ENCODE measurements around the gene WDR6. TPM values are rescaled to one million over a fixed set of nuclear protein-coding genes. Genes with fewer than 3 reads are reported as not detected.

The WDR6 gene
- polyA plus RNA-seq, 2 of the 4 experiments (the other 2 are of a cell fraction), result 64.2 to 99.6 TPM

- ChIA-PET POLR2A (interaction anchor here (0.8 to 4.6 kb wide), 13 partner anchors 7 to 427 kb away, joined by 3 to 57 read pairs (median 6); partner anchors contain the start of genes IMPDH2, LAMB2, NCKIPSD and P4HTM), CTCF (interaction anchor here (0.6 to 30.1 kb wide), 19 partner anchors 10 to 459 kb away, joined by 3 to 385 read pairs (median 4); partner anchors contain the start of genes P4HTM, UCN2 and WDR6)
- WGBS (ENCODE audit: missing lambda C conversion rate), result 10% methylated on average over 4 of the region's 83 CpGs
- Histone ChIP-seq H3K9me3 (no peaks in the 10 kb centered on the region), H3K27ac (peak within 1 kb of the TSS; percentile 98 to 100), H3K4me1 (peaks cover 26% of the 10 kb centered on the region), H3K4me2 (peak within 1 kb of the TSS; percentile 82), H3K4me3 (peak within 1 kb of the TSS; percentile 76)
- FAIRE-seq, result no peak
- ATAC-seq, result peak; percentile 69 to 83
- DNase-seq (ENCODE audit: low read depth in 1 of 2, low spot score in 1 of 2), result peak; percentile 63 to 96
- TF ChIP-seq REST (IDR thresholded peaks at IDR 0.05) (peak; percentile 56), MAX (IDR thresholded peaks at IDR 0.05) (peak; percentile 66), MYC (IDR thresholded peaks at IDR 0.05; ENCODE audit: borderline replicate concordance, low read length) (peak; percentile 51; the same call in 1 of the 2 replicates), USF2 (IDR thresholded peaks at IDR 0.05) (no peak), FOSB (CRISPR knock-in tag; IDR thresholded peaks at IDR 0.05) (no peak), KDM5A (IDR thresholded peaks at IDR 0.05) (0 out of 2 replicates have a peak, but pooled peaks have one; percentile 25), POLR2A (IDR thresholded peaks at IDR 0.05; ENCODE audit: low read length) (peak; percentile 93), PHF8 (IDR thresholded peaks at IDR 0.05; ENCODE audit: borderline replicate concordance, low read depth) (peak; percentile 69), HDAC2 (IDR thresholded peaks at IDR 0.05) (no peak), CTCF (IDR thresholded peaks at IDR 0.05) (peak; percentile 71)
Measured at GRCh38 chr3:49021813-49022687, 14.9 kb downstream of the WDR6 start, which contains the start of gene NDUFAF3. TSS of gene NDUFAF3 (plus strand) at chr3:49022121. CDS start at chr3:49022145, 24 bp downstream.

GRCh38 chr3:49022688-49023171, 15.5 kb downstream of the WDR6 start:
- ChIA-PET CTCF (interaction anchor here (0.9 to 30.1 kb wide), 16 partner anchors 8 to 426 kb away, joined by 3 to 385 read pairs (median 5); partner anchors contain the start of genes P4HTM and WDR6), POLR2A (interaction anchor here (1.7 to 4.6 kb wide), 5 partner anchors 16 to 426 kb away, joined by 5 to 57 read pairs (median 6); partner anchors contain the start of genes LAMB2, QRICH1 and WDR6)
- peak overlapping the region; percentile 98 to 100 for H3K27ac ChIP-seq
- FAIRE-seq, result no peak
- H3K4me1 ChIP-seq, result peaks cover 28% of the 10 kb centered on the region
- H3K4me2 ChIP-seq, result peak overlapping the region; percentile 82
- H3K9me3 ChIP-seq, result no peaks in the 10 kb centered on the region
- H3K4me3 ChIP-seq, result peak overlapping the region; percentile 76
- peak in 1 of 2 experiments; percentile 1; a peak in 1 of 6 replicates for ATAC-seq
- peak in 1 of 2 experiments; percentile 41 for DNase-seq (ENCODE audit: low read depth in 1 of 2, low spot score in 1 of 2)
- 10% methylated on average over 1 of the region's 12 CpGs for WGBS (ENCODE audit: missing lambda C conversion rate)
- no peak for TF ChIP-seq GATA3 (IDR thresholded peaks at IDR 0.05; ENCODE audit: borderline replicate concordance)

- Histone ChIP-seq H3K4me1 (peaks cover 36% of the 10 kb centered on the region), H3K4me3 (no peak overlapping the region), H3K27ac (no peak overlapping the region), H3K9me3 (no peaks in the 10 kb centered on the region), H3K4me2 (peak overlapping the region; percentile 82; the same call in 2 of the 3 replicates)
- FAIRE-seq (no peak), ATAC-seq (no peak), DNase-seq (ENCODE audit: low read depth in 1 of 2, low spot score in 1 of 2) (no peak)
- CTCF ChIA-PET, result interaction anchor here (0.9 to 30.1 kb wide), 5 partner anchors 9 to 43 kb away, joined by 3 to 385 read pairs (median 6); partner anchors contain the start of gene P4HTM
- TF ChIP-seq ELK1 (IDR thresholded peaks at IDR 0.05; ENCODE audit: low read depth, low read length) (no peak), POLR2AphosphoS2 (conservative IDR thresholded peaks at IDR 0.05; ENCODE audit: low read length) (no peak), E2F6 (IDR thresholded peaks at IDR 0.05; ENCODE audit: borderline replicate concordance, low read depth) (no peak), HDAC2 (IDR thresholded peaks at IDR 0.05) (no peak), PBX3 (IDR thresholded peaks at IDR 0.05) (no peak), SREBF2 (IDR thresholded peaks at IDR 0.05) (no peak), CBX2 (IDR thresholded peaks at IDR 0.05; ENCODE audit: borderline replicate concordance, low read depth) (no peak), BHLHE40 (IDR thresholded peaks at IDR 0.05; ENCODE audit: low read depth, low read length) (no peak)
- whole genome bisulfite sequencing (ENCODE audit: missing lambda C conversion rate), result 94% methylated on average over 4 of the region's 4 CpGs
- POLR2A ChIA-PET, result interaction anchor here (2.2 to 4.6 kb wide), 2 partner anchors 17 to 71 kb away, joined by 7 to 57 read pairs; partner anchors contain the start of genes QRICH1 and WDR6
Measured at GRCh38 chr3:49023775-49024174, 16.6 kb downstream of the WDR6 start.
